ENCODE measurements around the gene PRM1. TPM values are rescaled to one million over a fixed set of nuclear protein-coding genes. Genes with fewer than 3 reads are reported as not detected.
"Not testable (repeated sequence)": the region's sequence is repeated elsewhere in the genome, so short reads cannot be mapped to it uniquely, and the experiment has no call there.

PRM1 gene
- total and polyA plus RNA-seq, 4 experiments from 2014 or later = not detected

GRCh38 chr16:11296351-11296705 lies 15.2 kb upstream of the PRM1 start:
- peaks cover 16% of the 10 kb centered on the region for H3K4me1 ChIP-seq (ENCODE audit: insufficient read depth, low read length)
- Mint-ChIP-seq H3K27me3 (peaks cover 0 to 4% of the 10 kb centered on the region in 2 donors), H3K4me1 (peaks cover 12 to 16% (median 13%) of the 10 kb centered on the region in 4 donors), H3K9me3 (no peaks in the 10 kb centered on the region), H3K27ac (no peak overlapping the region), H3K36me3 (no peaks in the 10 kb centered on the region), H3K4me3 (no peak overlapping the region)
- ChIA-PET CTCF (ENCODE audit: partially characterized antibody) (interaction anchor here (2.0 to 4.0 kb wide), 3 partner anchors 41 to 76 kb away, joined by 9 to 25 read pairs (median 9); partner anchors contain the start of gene SOCS1), POLR2A (ENCODE audit: partially characterized antibody) (interaction anchor here (2.5 kb wide), 1 partner anchor 15 kb away, joined by 8 read pairs; no protein-coding TSS in a partner anchor)
- H3K36me3 ChIP-seq (ENCODE audit: insufficient read depth, low read length) = no peaks in the 10 kb centered on the region
- no peaks in the 10 kb centered on the region for H3K27me3 ChIP-seq (ENCODE audit: insufficient read depth, low read length)
- H3K9me3 ChIP-seq (ENCODE audit: control insufficient read depth in 1 of 2, low read length in 2 of 2) = no peaks in the 10 kb centered on the region
- intact Hi-C loops (cut with micrococcal nuclease) = loop anchor here (2.0 to 5.0 kb wide), 2 partner anchors 39 to 332 kb away; partner anchors contain the start of gene SOCS1
- H3K4me3 ChIP-seq (ENCODE audit: low read length in 2 of 2) = no peak overlapping the region
- no peak for DNase-seq
- H3K27ac ChIP-seq (ENCODE audit: low read depth, low read length) = no peak overlapping the region

GRCh38 chr16:11295672-11296071 lies 14.5 kb upstream of the PRM1 start:
- Mint-ChIP-seq H3K27ac (no peak overlapping the region), H3K36me3 (no peaks in the 10 kb centered on the region), H3K4me3 (no peak overlapping the region), H3K9me3 (no peaks in the 10 kb centered on the region), H3K27me3 (peaks cover under 1 to 6% of the 10 kb centered on the region in 2 donors), H3K4me1 (peaks cover 12 to 16% (median 13%) of the 10 kb centered on the region in 4 donors)
- H3K4me1 ChIP-seq (ENCODE audit: insufficient read depth, low read length) = peaks cover 16% of the 10 kb centered on the region
- H3K36me3 ChIP-seq (ENCODE audit: insufficient read depth, low read length) = no peaks in the 10 kb centered on the region
- intact Hi-C loops (cut with micrococcal nuclease) = loop anchor here (2.0 to 5.0 kb wide), 2 partner anchors 38 to 331 kb away; partner anchors contain the start of gene SOCS1
- no peak overlapping the region for H3K27ac ChIP-seq (ENCODE audit: low read depth, low read length)
- POLR2A ChIA-PET (ENCODE audit: partially characterized antibody) = no interaction called here
- DNase-seq = no peak
- no peaks in the 10 kb centered on the region for H3K27me3 ChIP-seq (ENCODE audit: insufficient read depth, low read length)
- H3K4me3 ChIP-seq (ENCODE audit: low read length in 2 of 2) = no peak overlapping the region
- no peaks in the 10 kb centered on the region for H3K9me3 ChIP-seq (ENCODE audit: control insufficient read depth in 1 of 2, low read length in 2 of 2)
- CTCF ChIA-PET (ENCODE audit: partially characterized antibody) = no interaction called here

GRCh38 chr16:11292076-11292748 lies 11.1 kb upstream of the PRM1 start:
- peaks cover 5 to 8% (median 7%) of the 10 kb centered on the region in 4 donors for H3K4me1 Mint-ChIP-seq
- DNase-seq = no peak
- H3K27me3 Mint-ChIP-seq = peaks cover 2 to 8% of the 10 kb centered on the region in 2 donors
- no peaks in the 10 kb centered on the region for H3K36me3 Mint-ChIP-seq
- intact Hi-C loops (cut with micrococcal nuclease) = no loop called here
- ChIA-PET CTCF (ENCODE audit: partially characterized antibody) (no interaction called here), POLR2A (ENCODE audit: partially characterized antibody) (interaction anchor here (0.6 kb wide), 1 partner anchor 34 kb away, joined by 3 read pairs; no protein-coding TSS in a partner anchor)
- Histone ChIP-seq H3K27me3 (ENCODE audit: insufficient read depth, low read length) (no peaks in the 10 kb centered on the region), H3K4me1 (ENCODE audit: insufficient read depth, low read length) (peaks cover 6% of the 10 kb centered on the region), H3K27ac (ENCODE audit: low read depth, low read length) (no peak overlapping the region), H3K9me3 (ENCODE audit: control insufficient read depth in 1 of 2, low read length in 2 of 2) (no peaks in the 10 kb centered on the region), H3K36me3 (ENCODE audit: insufficient read depth, low read length) (no peaks in the 10 kb centered on the region), H3K4me3 (ENCODE audit: low read length in 2 of 2) (no peak overlapping the region)
- H3K9me3 Mint-ChIP-seq = peaks cover 0 to 3% (median 0%) of the 10 kb centered on the region in 8 donors
- no peak overlapping the region for H3K4me3 Mint-ChIP-seq
- no peak overlapping the region for H3K27ac Mint-ChIP-seq

DNA sequence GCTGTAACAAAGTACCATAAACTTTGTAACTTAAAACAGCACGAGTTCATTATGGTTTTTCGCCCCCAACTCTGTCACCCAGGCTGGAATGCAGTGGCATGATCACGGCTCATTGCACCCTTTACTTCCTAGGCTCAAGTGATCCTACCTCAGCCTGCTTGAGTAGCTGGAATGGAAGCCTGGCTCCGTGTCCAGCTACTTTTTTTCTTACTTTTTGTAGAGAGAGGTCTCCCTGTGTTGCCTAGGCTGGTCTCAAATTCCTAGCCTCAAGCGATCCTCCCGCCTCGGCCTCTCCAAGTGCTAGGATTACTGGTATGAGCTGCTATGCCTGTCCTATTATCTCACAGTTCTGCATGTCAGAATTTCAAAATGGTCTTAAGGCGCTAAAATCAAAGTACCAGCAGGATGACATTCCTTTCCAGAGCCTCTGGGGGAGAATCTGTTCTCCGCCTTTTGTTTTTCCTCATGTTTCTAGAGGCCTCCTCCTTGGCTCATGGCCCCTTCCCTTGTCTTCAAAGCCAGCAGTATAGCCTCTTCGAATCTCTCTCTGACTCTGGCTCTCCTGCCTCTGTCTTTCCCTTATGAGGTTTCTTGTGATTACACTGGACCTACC lies 10.1 kb upstream of the PRM1 start:
- CTCF ChIA-PET (ENCODE audit: partially characterized antibody) = interaction anchor here (0.5 kb wide), 1 partner anchor 34 kb away, joined by 3 read pairs; no protein-coding TSS in a partner anchor
- H3K9me3 ChIP-seq (ENCODE audit: control insufficient read depth in 1 of 2, low read length in 2 of 2) = no peaks in the 10 kb centered on the region

DNA sequence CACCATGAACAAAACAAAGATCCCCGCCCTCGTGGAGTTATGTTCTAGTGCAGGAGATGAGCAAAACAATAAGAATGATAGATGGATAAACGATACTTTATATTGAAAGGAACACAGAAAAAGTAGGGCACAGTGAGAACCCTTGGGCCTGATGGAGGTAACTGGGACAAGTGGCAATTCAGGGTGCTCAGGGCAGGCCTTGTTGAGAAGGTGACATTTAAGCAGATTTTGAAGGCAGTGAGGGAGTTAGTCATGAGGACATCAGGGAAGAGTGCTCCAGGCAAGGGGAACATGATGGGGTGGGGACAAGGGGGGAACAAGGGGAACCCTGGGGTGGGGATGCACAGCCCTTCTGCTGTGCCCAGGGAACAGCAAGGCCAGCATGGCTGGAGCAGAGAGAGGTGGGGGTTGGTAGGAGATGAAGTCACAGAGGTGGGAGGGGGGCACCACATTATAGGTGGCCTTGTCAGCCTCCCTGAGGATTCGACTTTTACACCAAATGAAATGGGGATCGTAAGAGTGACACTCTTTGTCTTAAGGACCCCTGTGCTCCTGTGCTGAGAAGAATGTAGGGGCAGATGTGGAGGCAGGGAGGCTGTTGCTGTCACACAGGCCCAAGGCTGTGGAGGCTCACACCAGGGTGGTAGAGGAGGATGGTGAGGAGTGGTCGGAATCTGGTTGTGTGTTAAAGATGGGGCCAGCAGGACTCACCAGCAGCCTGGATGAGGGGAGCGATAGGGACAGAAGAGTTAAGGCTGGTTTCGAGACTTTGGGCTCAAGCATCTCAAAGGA lies 9.2 kb upstream of the PRM1 start:
- no peaks in the 10 kb centered on the region for H3K27me3 ChIP-seq (ENCODE audit: insufficient read depth, low read length)
- ChIA-PET POLR2A (ENCODE audit: partially characterized antibody) (no interaction called here), CTCF (ENCODE audit: partially characterized antibody) (no interaction called here)
- Mint-ChIP-seq H3K36me3 (no peaks in the 10 kb centered on the region), H3K27ac (no peak overlapping the region), H3K27me3 (peaks cover 2 to 8% of the 10 kb centered on the region in 2 donors), H3K4me1 (peaks cover 0 to 6% (median 2%) of the 10 kb centered on the region in 4 donors), H3K4me3 (no peak overlapping the region), H3K9me3 (peaks cover 0 to 3% (median 0%) of the 10 kb centered on the region in 8 donors)
- H3K9me3 ChIP-seq (ENCODE audit: control insufficient read depth in 1 of 2, low read length in 2 of 2) = no peaks in the 10 kb centered on the region
- H3K4me1 ChIP-seq (ENCODE audit: insufficient read depth, low read length) = no peaks in the 10 kb centered on the region
- DNase-seq = no peak
- H3K27ac ChIP-seq (ENCODE audit: low read depth, low read length) = no peak overlapping the region
- intact Hi-C loops (cut with micrococcal nuclease) = no loop called here
- H3K4me3 ChIP-seq (ENCODE audit: low read length in 2 of 2) = no peak overlapping the region
- H3K36me3 ChIP-seq (ENCODE audit: insufficient read depth, low read length) = no peaks in the 10 kb centered on the region

More for the DNA sequence above, 10.1 kb upstream of the PRM1 start:
- no peak overlapping the region for H3K4me3 Mint-ChIP-seq
- peaks cover 0 to 6% (median 2%) of the 10 kb centered on the region in 4 donors for H3K4me1 Mint-ChIP-seq
- peaks cover 2 to 8% of the 10 kb centered on the region in 2 donors for H3K27me3 Mint-ChIP-seq
- peak overlapping the region in 1 of 7 donors; percentile 4 for H3K27ac Mint-ChIP-seq
- no peaks in the 10 kb centered on the region for H3K4me1 ChIP-seq (ENCODE audit: insufficient read depth, low read length)
- H3K36me3 ChIP-seq (ENCODE audit: insufficient read depth, low read length) = no peaks in the 10 kb centered on the region
- peaks cover 0 to 3% (median 0%) of the 10 kb centered on the region in 8 donors for H3K9me3 Mint-ChIP-seq
- H3K36me3 Mint-ChIP-seq = no peaks in the 10 kb centered on the region
- H3K27ac ChIP-seq (ENCODE audit: low read depth, low read length) = no peak overlapping the region
- no peak for DNase-seq
- intact Hi-C loops (cut with micrococcal nuclease) = no loop called here
- POLR2A ChIA-PET (ENCODE audit: partially characterized antibody) = no interaction called here
- H3K27me3 ChIP-seq (ENCODE audit: insufficient read depth, low read length) = no peaks in the 10 kb centered on the region
- H3K4me3 ChIP-seq (ENCODE audit: low read length in 2 of 2) = no peak overlapping the region

GRCh38 chr16:11289696-11290095 lies 8.6 kb upstream of the PRM1 start:
- CTCF ChIA-PET (ENCODE audit: partially characterized antibody) = interaction anchor here (1.1 kb wide), 1 partner anchor 34 kb away, joined by 3 read pairs; the partner anchor contains the start of gene SOCS1
- H3K27ac ChIP-seq (ENCODE audit: low read depth, low read length); H3K4me1 ChIP-seq (ENCODE audit: insufficient read depth, low read length); H3K9me3 Mint-ChIP-seq; H3K9me3 ChIP-seq (ENCODE audit: control insufficient read depth in 1 of 2, low read length in 2 of 2); DNase-seq; H3K36me3 Mint-ChIP-seq; H3K4me1 Mint-ChIP-seq; POLR2A ChIA-PET (ENCODE audit: partially characterized antibody); H3K27me3 ChIP-seq (ENCODE audit: insufficient read depth, low read length); H3K27ac Mint-ChIP-seq; H3K36me3 ChIP-seq (ENCODE audit: insufficient read depth, low read length); H3K4me3 Mint-ChIP-seq; H3K27me3 Mint-ChIP-seq; intact Hi-C loops (cut with micrococcal nuclease); H3K4me3 ChIP-seq (ENCODE audit: low read length in 2 of 2): not testable (repeated sequence)

GRCh38 chr16:11289202-11289601 lies 8.1 kb upstream of the PRM1 start:
- peaks cover 0 to 6% (median 2%) of the 10 kb centered on the region in 4 donors for H3K4me1 Mint-ChIP-seq
- Histone ChIP-seq H3K9me3 (ENCODE audit: control insufficient read depth in 1 of 2, low read length in 2 of 2) (no peaks in the 10 kb centered on the region), H3K4me1 (ENCODE audit: insufficient read depth, low read length) (no peaks in the 10 kb centered on the region), H3K27me3 (ENCODE audit: insufficient read depth, low read length) (no peaks in the 10 kb centered on the region), H3K4me3 (ENCODE audit: low read length in 2 of 2) (no peak overlapping the region), H3K27ac (ENCODE audit: low read depth, low read length) (no peak overlapping the region), H3K36me3 (ENCODE audit: insufficient read depth, low read length) (no peaks in the 10 kb centered on the region)
- no peaks in the 10 kb centered on the region for H3K36me3 Mint-ChIP-seq
- ChIA-PET CTCF (ENCODE audit: partially characterized antibody) (interaction anchor here (1.1 kb wide), 2 partner anchors 8 to 33 kb away, joined by 3 read pairs; partner anchors contain the start of gene SOCS1), POLR2A (ENCODE audit: partially characterized antibody) (no interaction called here)
- H3K27me3 Mint-ChIP-seq = peaks cover 2 to 8% of the 10 kb centered on the region in 2 donors
- intact Hi-C loops (cut with micrococcal nuclease) = no loop called here
- peak overlapping the region in 1 of 7 donors; percentile 24 for H3K27ac Mint-ChIP-seq
- H3K4me3 Mint-ChIP-seq = no peak overlapping the region
- peaks cover 0 to 3% (median 0%) of the 10 kb centered on the region in 8 donors for H3K9me3 Mint-ChIP-seq
- no peak for DNase-seq
